Esophagus mucosa (tissue), 1 donor: Measurements from ENCODE around the gene IL11. TPM values are rescaled to one million over a fixed set of nuclear protein-coding genes. Genes with fewer than 3 reads are reported as not detected.
"Not testable (repeated sequence)": the region's sequence is repeated elsewhere in the genome, so short reads cannot be mapped to it uniquely, and the experiment has no call there.

ENCODE experiments used
- ATAC-seq: fragments of 200-7000 bp; cut with Tn5 transposase; one replicate; pipeline ENCODE4 v1.9.1; 2020
- total RNA-seq: library from RNA; stranded (reverse); gene quantifications from one replicate; pipeline ENCODE4 v1.2.4, GENCODE V29; 2023
- donor health status: DM: yes; HTN: yes; CAD: no.

IL11 gene
- total RNA-seq, 1 donor from 2014 or later = 0.24 TPM

DNA sequence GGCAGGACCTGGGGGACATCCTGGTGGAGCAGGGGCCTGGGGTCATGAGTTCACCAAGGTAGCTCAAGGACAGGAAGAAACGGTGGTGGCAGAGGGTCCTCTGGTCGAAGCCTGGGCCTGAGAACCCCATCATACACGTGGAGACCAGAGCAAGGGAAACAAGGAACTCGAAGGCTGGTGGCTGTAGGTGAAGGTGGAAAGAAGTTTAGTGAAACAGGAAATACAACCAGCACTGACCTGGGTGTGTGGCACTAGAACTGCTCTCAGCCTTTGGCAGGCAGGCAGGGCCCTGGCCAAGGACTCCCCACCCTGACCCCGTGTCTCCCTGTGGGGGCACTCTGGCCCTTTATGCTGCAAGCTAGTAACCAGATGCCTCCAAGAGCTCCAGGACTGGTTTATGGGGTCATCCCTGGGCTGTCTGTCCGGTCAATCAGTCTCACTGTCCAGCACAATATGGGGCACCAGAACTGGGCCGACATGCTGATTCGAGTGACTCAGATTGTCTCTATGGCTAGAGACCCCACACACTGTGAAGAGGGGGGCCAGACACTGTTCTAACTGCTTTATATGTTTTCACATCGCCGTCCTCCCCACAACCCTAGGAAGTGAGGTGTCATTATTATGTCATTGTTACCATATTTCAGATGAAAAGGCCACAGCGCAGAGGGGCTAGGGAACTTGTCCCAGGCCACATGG is 19.5 kb downstream of the IL11 start:
- no peak for ATAC-seq

DNA sequence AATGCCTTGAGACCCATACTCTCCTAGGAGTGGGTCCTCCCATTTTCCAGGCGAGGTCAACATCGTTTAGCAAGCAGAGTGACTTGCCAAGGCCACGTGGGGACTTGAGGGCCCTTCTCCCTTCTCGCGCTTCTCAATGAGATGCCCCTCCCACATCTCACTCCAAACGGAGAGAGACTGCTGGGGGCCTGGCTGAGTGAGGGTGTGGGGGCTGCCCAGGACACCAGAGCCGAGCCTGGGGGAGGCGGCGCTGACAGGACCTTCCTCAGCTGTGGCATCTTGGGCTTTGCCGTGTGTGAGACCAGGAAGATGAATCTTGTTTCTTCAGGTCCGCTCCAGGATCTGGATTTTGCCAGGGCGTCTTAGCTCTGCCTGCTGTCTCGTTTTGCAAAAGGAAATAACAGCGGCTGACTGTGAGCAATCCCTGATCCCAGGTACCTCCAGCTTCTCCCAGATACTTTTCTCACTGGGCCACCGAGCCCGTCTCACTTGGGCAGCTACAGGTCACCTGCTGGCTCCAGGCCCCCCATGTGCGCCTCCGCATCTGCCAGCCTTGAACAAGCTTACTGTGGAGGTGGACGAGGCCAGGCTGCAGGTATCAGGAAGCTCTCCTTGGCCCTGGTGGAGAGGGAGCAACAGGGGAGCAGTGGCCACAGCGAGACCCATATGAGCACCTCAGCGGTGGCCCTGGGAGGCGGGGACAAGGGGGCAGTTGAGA is 21.8 kb downstream of the IL11 start:
- ATAC-seq = no peak

DNA sequence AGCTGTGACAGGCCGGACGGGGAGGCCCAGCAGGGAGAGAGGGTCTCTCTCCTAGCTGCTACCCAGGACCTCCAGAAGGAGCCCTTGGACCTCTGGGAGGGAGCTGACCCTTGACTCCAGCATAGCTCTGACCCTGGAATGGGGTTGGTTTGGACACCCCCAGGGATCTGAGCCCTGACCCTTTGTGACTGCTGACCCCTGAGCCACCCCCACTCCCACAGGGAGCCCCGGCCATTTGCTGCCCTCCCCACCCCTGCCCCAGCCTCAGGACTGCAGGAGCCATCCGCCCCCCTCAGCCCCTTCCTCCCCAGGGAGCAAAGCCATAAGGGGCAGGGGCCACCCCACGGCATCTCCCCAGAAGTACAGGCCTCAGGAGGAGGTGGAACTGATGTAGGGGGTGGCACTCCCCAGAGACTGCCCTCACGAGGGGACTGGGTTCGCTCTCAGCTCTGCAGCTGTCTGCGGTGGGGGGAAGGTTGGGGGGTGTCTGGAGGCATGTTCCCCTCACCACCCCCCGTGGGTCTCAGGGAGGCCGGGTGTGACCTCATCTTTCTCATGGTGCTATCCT is 22.7 kb downstream of the IL11 start:
- ATAC-seq = no peak

DNA sequence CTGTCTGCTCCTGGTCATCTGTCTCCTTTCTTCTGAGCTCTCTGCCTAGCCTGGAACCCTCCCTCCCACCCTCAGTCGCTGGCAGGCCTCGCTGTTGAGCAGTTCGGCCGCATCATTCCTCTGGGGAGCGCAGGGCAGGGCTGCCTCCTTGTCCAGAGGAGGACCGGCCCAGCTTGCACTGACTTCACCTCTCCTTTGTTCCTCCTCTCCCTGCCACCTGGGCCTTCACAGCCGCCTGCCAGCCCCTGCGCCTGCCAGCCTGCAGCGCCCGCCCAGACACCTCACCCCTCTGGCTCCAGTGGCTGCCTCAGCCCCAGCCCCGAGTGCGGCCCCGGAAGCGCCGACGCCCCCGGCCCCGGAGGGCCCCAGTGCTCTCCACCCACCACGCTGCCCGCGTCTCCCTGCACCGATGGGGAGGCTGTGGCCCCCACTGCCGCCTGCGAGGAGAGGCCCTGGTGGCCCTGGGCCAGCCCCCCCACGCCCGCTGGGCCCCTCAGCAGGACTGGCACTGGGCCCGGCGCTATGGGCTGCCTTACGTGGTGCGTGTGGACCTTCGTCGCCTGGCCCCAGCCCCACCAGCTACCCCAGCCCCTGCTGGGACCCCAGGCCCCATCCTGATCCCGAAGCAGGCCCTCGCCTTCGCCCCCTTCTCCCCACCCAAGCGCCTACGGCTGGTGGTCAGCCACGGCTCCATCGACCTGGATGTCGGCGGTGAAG is 23.4 kb downstream of the IL11 start:
- ATAC-seq = no peak

DNA sequence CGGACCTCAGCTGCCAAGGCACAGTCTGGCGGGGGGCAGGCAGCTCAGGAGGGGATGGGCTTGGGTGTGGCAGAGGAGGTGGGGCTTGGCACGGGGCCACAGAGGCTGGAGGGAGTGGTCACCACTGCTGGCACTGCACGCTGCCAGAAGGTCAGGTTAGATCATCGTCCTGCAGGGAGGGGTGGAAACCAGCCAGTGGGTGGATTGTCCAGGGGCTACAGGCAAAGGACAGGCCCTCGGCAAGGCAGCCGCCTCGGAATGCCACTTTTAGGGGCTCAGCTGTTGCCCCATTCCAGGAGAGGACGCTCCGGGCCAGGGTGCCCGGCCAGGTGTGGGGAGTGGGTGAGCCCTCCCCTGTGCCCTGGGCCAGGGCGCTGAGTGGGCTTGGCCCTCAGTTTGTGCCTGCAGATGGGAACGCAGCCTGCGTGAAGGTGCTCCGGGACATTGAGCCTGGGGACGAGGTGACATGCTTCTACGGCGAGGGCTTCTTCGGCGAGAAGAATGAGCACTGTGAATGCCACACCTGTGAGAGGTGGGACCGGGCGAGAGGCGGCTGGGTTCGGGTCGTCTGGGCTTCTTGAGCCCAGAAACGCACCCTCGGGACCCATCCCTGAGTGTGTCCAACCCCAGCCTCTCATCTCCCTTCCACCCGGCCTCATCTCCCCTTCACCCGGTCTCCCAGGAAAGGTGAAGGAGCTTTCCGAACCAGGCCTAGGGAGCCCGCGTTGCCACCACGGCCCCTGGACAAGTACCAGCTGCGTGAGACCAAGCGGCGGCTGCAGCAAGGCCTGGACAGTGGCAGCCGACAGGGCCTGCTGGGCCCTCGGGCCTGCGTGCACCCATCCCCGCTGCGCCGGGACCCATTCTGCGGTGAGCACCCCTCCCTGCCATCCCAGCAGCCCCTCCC is 24.2 kb downstream of the IL11 start:
- ATAC-seq = peak; percentile 2

DNA sequence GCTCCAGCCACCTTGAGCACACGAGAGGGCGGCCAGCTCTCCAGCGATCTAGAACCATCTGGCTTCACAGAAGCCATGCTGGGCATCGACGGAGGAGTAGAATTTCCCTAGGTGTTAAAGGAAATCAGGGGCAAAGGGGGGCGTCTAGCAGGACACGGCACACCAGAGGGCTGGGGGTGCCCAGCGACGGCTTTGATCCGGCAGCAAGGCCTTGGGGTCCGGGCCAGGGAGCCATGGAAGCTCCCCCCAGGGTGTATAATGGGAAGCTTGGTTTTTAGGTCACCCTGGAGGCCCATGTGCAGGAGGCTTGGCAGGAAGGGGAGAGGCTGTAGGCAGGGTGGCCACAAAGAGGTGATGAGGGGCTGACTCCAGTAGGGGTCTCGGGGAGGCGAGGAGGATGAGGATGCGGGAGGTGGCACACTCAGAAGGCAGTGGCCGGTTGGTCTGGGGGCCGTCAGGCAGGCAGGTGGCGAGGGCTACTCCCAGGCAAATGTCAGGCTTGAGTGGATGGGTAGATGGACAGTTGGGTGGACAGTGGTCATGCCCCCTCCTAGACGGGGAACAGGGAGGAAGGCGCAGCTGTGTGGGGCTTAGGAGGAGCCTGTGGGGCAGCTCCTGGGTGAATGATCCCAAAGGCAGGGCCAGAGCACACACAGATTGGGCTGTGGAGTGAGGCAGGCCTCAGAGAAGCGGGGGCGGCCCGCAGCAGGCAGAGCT is 25.0 kb downstream of the IL11 start:
- no peak for ATAC-seq

DNA sequence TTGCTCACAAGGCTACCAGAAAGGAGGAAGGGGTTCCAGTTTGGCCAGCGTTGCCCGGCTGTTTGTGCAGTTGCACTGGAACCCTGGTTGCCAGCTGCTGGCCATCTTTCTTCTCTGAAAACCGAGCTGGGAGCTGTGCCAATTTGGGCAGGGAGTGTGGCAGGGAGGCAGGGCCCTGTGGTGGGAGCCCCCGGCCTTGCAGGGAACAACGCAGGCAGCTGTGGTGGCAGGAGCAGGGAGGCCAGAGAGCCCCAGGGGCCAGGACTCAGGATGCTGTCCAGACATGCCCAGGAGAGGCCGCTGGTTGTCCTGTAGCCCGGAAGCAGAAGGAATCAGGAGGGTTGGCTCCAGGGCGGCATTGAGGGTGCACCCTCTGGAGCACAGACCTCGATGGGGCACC is 25.8 kb downstream of the IL11 start:
- ATAC-seq = no peak

DNA sequence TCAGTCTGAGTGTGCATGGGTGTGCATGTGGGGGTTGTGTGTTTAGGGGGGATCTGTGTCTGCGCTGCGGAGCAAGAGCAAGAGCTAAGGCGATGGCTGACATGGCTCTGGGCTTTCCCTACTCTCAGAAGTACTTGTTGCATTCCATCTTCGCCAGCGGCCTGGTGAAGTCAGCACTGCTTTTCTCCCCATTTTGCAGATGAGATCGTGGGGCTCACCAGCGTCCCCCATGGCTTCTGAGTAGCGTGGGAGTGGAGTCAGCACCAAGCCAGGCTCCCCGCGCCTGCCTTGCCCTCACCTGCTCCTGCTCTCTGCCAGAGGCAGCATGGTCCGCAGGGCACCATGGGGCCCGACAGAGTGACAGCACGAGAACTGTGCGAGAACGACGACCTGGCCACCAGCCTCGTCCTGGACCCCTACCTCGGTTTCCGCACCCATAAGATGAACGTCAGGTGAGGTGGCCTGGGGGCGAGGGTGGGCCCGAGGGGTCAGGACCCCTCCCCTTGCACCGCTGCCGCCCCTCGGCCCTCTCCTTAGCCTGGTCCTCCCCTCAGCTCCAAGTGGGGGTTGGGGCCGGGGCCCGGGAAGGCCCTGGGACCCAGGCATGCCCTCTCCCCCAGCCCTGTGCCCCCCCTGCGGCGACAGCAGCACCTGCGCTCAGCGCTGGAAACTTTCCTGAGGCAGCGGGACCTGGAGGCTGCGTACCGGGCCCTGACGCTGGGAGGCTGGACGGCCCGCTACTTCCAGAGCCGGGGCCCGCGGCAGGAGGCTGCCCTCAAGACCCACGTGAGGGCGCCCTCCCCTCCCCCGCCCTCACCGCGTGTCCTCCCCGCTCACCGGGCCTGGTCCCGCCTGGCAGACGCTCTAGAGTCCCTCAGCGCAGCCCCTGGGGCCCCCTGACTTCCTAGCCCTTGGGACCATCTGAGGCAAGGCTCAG is 28.4 kb downstream of the IL11 start:
- ATAC-seq = no peak

DNA sequence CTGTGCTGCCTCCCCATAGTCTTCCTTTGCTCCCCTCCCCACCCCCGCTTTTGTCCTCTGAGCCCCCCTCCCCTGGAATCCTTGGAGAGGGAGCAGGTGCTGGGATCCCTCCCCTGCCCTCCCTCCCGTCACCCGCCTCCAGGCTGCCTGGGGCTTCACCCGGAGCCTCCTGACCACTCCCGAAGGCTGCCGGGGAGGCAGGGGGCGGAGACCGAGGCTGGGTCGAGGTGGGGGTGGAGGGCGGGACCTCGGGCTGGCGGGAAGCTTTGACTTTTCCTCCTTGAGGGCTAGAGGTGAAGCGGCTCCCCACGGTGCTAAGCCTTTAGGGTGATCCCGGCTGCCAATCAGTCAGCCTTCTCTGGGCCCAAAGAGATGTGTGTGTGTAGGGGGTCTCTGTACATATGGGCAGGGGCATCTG is 29.1 kb downstream of the IL11 start:
- ATAC-seq = no peak

DNA sequence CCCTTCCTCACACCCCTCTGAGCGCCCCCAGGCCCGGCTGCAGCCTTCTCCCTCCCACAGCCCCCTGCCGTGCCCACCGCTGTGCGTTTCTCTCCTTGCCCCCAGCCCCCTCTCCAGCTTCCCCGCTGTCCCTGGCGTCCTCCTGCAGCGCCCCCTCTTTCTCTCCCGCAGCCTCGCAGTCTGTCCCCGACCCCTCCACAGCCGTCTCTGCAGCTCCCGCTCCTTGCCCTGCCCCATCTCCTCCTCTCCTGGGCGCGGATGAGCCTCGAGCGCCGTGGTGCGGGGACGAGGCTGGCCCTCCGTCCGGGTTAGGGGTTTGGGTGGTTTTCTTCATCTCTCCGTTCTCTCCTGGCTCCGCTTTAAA is 29.5 kb downstream of the IL11 start:
- no peak for ATAC-seq

DNA sequence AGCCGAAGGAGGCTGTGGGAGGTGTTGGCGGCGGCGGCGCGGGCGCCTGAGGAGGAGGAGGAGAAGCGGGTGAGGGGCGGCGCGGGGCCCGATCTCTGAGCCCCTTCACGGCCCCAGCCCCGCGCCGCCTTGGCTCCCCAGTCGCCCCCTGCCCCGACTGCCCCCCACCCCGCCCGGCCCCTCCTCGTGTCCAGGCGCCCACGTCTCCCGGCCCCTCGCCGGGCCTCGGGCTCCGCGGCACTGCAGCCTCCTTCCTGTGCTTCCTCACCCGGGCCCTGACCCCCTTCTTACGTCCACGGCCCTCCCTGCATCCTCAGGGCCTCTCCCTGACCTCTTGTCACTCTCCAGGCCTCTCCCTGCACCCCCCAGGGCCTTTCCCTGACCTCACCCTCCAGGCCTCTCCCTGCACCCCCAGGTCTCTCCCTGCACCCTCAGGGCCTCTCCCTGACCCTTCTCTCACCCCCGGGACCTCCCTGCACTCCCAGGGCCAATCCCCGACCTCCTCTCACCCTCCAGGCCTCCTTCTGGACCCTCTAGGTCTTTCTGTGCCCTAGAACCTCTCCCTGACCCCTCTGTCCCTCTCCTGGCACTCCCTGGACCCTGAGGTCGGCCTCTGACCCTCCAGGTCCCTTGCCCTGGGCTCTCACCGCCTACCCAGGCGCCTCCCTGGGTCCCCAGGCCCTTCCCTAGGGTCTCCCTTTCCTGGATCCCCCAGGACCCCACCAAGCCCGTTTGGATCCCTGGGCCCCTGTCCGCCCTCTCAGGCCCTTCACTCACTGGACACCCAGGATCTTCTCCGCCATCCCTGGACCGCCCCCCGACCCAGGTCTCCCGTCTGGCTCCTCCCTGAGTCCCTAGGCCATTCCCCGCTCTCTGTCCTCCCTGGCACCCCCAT is 30.1 kb downstream of the IL11 start:
- peak; percentile 2 for ATAC-seq

DNA sequence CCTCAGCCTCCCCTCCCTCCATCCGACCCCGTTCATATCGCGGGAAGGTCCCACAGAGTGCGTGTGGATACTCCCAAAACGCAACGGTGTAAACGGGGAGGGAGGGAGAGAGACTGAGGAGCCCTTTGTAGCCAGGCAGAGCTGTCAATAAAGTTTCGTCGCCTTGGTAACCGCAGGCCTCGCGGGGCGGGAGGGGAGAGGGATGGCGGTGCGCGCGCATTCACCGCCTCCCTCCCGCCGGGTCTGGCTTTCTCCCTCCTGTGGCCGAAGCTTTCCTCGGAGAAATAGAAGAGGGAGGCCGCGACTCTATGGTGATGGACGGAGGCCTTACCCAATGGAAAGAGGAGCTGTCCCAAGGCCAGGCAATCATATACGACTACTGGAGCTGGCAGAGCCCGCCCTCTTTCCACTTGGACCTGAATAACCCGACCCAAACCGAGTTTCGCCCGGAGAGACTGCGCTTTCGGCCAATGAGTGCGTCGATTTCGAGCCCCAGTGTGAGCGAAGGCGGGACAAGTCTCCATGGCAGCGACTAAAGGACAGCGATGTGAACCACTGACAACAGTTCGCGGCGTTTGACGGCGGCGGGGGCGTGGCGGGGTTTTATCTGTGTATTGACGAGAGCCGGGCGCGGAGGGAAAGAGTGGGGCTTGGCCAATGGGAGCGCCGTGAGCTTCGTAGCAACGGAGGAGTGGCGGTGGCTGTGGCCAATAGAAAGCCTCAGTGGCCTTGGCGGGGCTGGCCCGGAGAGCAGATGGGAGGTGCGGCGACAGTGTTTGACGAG is 31.0 kb downstream of the IL11 start, which contains the start of gene KMT5C:
Gene KMT5C, plus strand, starts transcription at position 772 of the 784 bp plus-strand sequence. CDS start 2,061 bp downstream, outside the sequence.
- ATAC-seq = peak; percentile 91

DNA sequence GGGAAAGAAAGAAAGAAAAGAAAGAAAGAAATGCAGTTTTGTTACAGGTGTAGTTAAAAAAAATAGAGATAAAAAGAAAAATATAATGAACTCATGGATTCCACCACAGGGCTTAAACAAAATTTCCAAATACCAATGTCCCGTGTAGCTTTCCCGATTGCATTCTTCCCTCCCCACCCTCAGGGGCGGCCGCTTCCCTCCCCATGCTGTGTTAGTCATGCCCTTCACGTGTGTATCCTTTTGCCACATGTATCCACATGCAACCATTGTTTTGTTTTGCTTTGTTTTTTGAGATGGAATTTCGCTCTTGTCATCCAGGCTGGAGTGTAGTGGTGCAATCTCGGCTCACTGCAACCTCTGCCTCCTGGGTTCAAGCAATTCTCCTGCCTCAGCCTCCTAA is 34.2 kb downstream of the IL11 start:
- no peak for ATAC-seq

DNA sequence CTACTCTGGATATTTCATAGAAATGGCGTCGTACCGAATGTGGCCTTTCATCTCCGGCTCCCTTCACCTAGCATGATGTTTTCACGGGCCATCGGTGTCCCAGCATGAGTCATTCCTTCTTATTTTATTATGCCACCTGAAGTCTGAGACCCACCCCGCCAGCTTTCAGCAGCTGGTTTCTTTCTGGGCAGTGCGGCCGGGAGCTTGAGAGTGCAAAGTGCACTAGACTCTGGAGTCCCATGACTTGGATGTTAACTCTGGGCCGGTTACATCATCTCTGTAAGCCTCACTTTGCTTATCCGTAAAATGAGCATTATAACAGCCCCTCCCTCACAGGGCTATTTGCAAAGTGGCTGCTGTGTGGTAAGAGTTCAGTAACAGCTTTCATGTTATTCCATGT is 36.4 kb downstream of the IL11 start:
- ATAC-seq = no peak

DNA sequence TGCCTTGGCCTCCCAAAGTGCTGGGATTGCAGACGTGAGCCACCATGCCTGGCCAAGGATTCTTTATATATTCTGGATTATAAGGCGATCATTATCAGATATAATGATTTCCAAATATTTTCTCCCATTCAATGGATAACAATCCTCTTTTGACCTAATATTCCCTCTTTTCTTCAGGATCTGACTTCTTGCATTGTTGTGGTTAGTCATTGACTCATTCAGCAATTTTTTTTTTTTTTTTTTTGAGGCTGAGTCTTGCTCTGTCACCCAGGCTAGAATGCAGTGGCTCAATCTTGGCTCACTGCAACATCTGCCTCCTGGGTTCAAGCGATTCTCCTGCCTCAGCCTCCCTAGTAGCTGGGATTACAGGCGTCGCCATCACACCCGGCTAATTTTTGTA is 40.5 kb downstream of the IL11 start:
- ATAC-seq = not testable (repeated sequence)

DNA sequence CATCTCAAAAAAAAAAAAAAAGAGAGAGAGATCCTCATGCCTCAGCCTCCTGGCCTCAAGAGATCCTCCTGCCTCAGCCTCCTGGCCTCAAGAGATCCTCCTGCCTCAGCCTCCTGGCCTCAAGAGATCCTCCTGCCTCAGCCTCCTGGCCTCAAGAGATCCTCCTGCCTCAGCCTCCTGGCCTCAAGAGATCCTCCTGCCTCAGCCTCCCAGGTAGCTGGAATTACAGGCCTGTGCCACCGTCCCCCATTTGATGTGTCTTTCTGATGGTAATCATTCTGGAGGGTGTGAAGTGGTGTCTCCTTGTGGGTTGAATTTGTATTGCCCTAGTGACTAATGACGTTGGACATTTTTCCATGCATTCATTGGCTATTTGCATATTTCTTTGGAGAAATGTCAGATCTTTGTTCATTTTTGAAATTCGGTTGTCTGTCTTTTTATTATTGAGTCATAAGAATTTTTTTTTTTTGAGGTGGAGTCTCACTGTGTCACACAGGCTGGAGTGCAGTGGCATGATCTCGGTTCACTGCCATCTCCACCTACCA is 41.4 kb downstream of the IL11 start:
- not testable (repeated sequence) for ATAC-seq

DNA sequence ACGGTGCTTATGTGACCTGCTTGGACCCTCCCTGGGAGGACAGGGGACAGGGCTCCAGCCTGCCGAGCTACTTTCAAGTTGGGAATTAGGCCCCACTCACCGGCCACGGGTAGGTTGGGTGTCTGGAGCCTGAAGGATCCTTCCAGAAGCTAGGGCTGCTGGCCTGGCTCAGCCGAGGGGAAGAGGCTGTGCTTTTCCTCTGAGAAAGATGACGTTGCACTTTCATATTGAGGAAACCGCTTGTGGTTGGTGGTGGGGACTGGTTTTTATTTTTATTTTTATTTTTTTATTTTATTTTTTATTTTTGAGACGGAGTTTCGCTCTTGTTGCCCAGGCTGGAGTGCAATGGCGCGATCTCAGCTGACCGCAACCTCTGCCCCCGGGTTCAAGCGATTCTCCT is 45.1 kb downstream of the IL11 start, which contains the start of gene TMEM150B:
Gene TMEM150B, minus strand, starts transcription at position 170 of the 400 bp plus-strand sequence. CDS start 4,305 bp downstream, outside the sequence.
- ATAC-seq = no peak

DNA sequence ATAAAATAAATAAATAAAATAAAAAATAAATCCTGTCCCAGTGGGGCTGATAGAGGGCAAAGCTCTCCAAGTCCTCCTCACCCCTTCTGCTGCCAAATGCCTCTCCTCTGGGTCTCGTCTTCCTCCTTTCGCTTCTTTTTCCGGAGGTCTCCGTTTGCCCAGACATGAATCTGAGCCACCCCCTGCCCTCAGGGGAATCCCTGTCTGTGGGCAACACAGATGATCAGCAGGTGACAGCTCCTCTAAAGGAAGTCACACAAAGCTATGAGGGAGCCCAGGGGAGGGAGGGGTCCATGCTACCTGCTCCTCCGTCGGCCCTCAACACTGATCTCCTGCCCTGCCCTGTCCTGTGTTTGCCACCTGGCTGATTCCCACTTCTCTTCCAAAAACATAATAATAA is 45.6 kb downstream of the IL11 start:
- no peak for ATAC-seq
